ENCODE data around the gene FANCD2.

DNA sequence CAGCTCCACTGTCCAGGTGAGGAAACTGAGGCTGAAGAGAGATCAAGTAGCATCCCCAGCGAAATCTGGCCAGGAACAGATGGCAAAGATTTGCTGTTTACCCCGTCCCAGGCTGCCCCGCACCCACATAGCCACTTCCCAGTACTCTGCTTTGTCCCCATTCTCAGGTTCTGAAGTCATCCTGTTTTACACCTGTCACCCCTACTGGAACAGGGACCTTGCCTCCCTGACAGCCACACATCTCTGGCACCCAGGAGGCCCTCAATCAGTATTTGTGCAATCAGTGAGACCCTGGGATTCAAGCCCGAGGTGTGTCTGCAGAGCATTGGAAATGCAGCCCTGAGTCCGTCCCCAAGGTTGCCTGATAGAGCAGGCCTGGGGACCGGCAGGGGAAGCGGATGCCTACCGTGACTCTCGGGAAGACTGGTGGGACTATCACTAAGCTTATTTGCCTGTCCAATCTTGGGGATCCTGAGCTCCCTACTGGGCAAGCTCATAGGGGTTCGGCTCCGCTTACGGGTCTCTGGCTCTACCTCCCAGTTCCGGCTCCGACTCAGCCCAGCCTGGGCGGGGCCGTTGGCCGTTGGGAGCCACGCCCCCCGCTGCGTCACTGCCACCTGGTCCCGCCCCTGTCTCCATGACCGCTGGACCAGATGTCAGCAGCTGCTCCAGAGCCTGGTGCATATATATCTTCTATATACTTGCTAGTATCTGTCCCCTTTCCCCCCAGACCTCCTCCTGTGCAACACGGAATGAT, 17.5 kb upstream of the FANCD2 start:
- TF ChIP-seq, protein P1, sequence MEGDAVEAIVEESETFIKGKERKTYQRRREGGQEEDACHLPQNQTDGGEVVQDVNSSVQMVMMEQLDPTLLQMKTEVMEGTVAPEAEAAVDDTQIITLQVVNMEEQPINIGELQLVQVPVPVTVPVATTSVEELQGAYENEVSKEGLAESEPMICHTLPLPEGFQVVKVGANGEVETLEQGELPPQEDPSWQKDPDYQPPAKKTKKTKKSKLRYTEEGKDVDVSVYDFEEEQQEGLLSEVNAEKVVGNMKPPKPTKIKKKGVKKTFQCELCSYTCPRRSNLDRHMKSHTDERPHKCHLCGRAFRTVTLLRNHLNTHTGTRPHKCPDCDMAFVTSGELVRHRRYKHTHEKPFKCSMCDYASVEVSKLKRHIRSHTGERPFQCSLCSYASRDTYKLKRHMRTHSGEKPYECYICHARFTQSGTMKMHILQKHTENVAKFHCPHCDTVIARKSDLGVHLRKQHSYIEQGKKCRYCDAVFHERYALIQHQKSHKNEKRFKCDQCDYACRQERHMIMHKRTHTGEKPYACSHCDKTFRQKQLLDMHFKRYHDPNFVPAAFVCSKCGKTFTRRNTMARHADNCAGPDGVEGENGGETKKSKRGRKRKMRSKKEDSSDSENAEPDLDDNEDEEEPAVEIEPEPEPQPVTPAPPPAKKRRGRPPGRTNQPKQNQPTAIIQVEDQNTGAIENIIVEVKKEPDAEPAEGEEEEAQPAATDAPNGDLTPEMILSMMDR (IDR thresholded peaks at IDR 0.05) = no peak
- peak in 1 of 2 donors; percentile 46 for TF ChIP-seq POLR2A (IDR thresholded peaks at IDR 0.05)
